GM03348 (cell line): ENCODE results near the gene GNB4.

ENCODE experiments used
- DNase-seq: peaks from one replicate; pipeline ENCODE4 v3.0.0; 2012; ENCODE audit warnings: low spot score

Gene GNB4

DNA sequence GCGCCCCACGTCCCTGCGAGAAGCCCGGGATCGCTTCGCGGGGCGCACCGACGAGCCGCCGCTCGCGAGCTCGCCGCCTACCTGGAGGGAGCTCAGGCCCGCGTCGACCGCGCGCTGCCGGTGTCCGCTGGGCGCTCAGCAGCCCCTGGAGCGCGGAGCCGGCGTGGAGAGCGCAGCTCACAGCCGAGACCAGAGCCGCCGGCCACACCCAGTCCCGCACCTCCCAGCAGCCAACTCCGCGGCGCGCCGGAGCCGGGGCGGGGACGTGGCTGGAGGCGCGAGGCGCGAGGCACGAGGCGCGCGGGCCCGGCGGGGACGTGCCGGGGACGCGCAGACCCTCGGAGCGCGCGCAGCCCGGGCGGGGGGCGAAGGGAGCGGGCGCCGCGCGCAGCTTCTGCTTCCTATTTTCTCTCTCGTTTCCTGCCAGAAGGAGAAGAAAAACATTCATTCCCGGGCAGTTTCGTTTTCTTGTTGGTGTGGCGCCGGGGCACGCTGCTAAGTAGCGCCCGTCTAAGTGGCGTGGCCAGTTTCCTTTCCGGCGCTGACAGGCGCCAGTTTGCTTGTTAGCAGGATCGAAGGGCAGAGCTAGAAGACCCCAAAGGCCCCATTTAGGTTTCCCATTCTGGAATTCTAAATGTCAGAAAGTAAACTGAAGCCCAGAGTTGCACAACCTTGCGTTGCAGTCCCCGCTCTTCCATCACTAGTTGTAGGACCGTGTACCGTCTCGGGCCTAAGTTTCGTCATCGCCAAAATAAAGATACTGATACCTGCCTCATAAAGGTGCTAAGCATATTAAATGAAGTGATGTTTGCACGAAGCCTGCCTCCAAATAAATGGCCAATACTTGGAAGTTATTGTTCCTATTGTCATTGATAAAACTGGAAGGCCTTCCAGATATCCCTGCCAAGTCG is at the start of gene GNB4:
TSS of gene GNB4 (minus strand) at position 206 of the 911 bp plus-strand sequence. CDS start 25,270 bp downstream, outside the sequence.
- DNase-seq = peak; percentile 95

DNA sequence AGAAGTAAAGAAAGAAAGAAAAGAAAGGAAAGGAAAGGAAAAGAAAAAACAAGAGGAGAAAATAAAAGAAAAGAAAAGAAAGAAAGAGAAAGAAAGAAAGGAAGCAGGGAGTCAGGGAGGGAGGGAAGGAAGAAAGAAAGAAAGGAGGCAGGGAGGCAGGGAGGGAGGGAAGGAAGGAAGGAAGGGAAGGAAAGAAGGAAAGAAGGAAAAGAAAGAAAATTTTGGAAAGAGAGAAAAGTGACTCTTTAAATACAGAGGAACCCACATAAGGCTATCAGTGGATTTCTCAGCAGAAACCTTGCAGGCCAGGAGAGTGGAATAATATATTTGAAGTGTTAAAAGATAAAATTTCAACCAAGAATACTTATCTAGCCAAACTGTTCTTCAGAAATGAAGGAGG is 44.2 kb upstream of the GNB4 start:
- no peak for DNase-seq

DNA sequence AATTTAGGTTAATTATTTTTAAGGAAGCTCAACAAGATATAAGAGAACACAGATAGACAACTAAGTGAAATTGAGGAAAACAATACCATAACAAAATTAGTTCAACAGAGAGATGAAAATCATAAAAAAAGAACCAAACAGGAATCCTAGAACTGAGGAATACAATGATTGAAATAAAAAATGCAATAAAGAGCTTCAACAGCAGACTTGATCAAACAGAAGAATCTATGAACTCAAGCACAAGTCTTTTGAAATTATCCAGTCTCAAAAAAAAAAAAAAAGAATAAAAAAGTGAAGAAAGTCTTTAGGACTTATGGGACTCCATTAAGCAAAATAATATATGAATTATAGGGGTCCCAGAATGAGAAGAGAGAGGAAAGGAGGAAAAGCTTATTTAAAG is 42.0 kb upstream of the GNB4 start:
- DNase-seq = no peak

- DNase-seq = no peak
Measured at GRCh38 chr3:179488213-179488612, 36.9 kb upstream of the GNB4 start.

GRCh38 chr3:179486806-179487205 is 35.5 kb upstream of the GNB4 start:
- DNase-seq = no peak

- DNase-seq = no peak
Measured at GRCh38 chr3:179482857-179483256, 31.6 kb upstream of the GNB4 start.

GRCh38 chr3:179476215-179476614 is 24.9 kb upstream of the GNB4 start:
- DNase-seq = no peak

DNA sequence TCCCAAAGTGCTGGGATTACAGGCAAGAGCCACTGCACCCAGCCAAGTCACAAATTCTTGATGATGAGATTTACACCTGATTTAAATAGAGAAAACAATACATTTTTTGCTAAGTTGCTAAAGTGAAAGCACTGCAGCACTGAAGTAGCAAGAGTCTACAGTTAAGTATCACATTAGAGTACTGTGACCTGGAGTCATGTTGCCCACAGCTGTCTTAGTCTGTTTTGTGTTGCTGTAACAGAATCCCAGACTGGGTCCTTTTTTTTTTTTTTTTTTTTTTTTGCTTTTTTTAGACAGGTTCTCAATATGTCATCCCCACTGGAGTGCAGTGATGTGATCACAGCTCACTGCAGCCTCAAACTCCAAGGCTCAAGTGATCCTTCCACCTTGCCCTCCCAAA is 23.2 kb upstream of the GNB4 start:
- no peak for DNase-seq

GRCh38 chr3:179473565-179473964 is 22.3 kb upstream of the GNB4 start:
- no peak for DNase-seq

DNA sequence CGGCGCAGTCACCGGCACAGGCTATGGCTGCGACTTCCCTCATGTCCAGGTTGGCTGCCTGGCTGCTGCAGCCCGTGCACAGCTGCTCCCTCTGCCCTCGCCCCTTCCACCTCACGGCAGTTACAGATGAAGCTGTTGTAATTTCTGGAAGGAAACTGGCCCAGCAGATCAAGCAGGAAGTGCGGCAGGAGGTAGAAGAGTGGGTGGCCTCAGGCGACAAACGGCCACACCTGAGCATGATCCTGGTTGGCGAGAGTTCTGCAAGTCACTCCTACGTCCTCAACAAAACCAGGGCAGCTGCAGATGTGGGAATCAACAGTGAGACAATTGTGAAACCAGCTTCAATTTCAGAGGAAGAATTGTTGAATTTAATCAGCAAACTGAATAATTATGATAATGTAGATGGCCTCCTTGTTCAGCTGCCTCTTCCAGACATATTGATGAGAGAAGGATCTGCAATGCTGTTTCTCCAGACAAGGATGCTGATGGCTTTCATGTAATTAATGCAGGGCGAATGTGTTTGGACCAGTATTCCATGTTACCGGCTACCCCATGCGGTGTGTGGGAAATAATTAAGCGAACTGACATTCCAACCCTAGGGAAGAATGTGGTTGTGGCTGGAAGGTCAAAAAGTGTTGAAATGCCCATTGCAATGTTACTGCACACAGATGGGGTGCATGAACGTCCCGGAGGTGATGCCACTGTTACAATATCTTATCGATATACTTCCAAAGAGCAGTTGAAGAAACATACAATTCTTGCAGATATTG is 13.2 kb upstream of the GNB4 start:
- DNase-seq = no peak

GRCh38 chr3:179463319-179463718 is 12.0 kb upstream of the GNB4 start:
- no peak for DNase-seq

- no peak for DNase-seq
Measured at GRCh38 chr3:179460260-179460659, 9.0 kb upstream of the GNB4 start.

DNA sequence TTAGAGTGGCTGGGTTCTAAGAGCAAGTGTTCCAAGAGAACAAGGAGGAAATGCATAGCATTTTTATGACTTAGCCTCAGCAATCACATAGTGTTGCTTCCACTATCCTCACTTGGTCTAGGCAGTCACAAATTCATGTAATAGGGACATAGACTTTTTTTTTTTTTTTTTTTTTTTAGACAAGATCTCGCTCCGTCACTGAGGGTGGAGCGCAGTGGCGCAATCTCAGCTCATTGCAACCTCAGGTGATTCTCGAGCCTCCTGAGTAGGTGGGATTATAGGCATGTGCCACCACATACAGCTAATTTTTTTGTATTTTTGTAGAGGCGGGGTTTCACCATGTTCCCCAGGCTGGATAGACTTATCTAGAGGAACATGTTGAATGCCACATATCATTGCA is 4.7 kb upstream of the GNB4 start:
- DNase-seq = no peak

- DNase-seq = no peak
Measured at GRCh38 chr3:179454887-179455286, 3.6 kb upstream of the GNB4 start.

- DNase-seq = no peak
Measured at GRCh38 chr3:179453967-179454366, 2.7 kb upstream of the GNB4 start.

- no peak for DNase-seq
Measured at GRCh38 chr3:179452872-179453271, 1.6 kb upstream of the GNB4 start.

DNA sequence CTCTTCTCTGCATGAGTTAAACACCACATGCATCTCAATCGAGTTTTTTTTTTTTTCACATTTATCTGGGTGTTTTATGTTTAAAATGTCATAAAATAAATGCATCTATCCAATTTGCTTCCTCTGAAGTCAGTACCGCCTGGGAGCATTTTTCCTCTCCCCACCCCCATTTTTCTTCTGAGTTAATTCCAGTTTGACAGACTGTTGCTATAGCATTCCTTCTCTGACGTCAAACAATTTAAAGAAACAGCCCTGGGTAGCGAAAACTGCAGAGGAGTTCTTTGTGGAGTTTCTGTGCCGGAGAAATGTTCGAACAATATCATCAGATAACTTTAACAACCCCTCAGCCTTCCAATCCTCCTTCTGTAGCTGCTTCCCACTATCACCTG is 900 bp upstream of the GNB4 start:
- DNase-seq = peak; percentile 53

DNA sequence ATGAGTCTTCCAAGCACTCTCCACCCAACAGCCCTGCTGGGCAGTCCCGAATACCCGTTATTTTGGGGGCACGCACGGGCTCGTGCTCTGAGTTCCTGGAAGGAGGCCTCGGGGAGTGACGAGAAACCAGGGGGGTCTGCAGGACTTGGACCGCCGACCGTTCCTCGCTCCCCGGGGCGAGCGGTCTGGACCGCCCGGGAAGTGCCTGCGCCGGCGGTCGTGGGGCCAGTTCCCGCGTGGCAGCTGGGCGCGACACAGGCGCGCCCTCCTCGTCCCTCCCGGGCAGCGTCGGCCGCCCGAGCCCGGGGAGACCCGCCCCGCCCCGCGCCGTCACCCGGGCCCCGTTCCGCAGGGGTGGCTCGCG is 387 bp downstream of the GNB4 start:
- peak; percentile 85 for DNase-seq

- no peak for DNase-seq
Measured at GRCh38 chr3:179450261-179450701, 989 bp downstream of the GNB4 start.

GRCh38 chr3:179449636-179450035 is 1.6 kb downstream of the GNB4 start:
- DNase-seq = peak; percentile 37

DNA sequence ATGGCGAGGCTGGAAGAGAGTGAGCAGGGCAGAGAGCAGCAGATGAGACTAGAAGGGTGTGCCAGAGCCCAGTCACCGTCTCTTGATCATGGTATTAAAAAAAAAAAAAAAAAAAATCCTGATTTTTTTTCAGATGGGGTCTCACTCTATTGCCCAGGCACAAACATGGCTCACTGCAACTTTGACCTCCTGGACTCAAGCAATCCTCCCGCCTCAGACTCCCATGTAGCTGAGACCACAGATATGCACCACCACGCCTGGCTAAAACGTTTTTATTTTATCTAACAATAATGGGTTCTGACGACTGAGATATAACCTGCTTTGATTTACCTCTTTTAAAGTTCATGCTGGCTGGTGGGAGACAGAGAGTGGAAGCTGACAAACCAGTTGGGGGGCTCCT is 4.0 kb downstream of the GNB4 start:
- no peak for DNase-seq

GRCh38 chr3:179446501-179446900 is 4.8 kb downstream of the GNB4 start:
- DNase-seq = peak; percentile 16

- DNase-seq = no peak
Measured at GRCh38 chr3:179438841-179439240, 12.4 kb downstream of the GNB4 start.
